HL-60/S4 treated with phorbol 12-myristate 13-acetate at 8.2 ng/mL for 4 days and 3 days (cell line): ENCODE data around the gene TNFSF13B.
"Not testable (repeated sequence)": the region's sequence is repeated elsewhere in the genome, so short reads cannot be mapped to it uniquely, and the experiment has no call there.

Source experiments
- in situ Hi-C: fragments of 300-500 bp; cut with MboI; formaldehyde crosslinking; loops from 2 replicates; pipeline ENCODE4 v1.15.0; 2022; ENCODE audit warnings: low sequenced_read_pairs

Gene TNFSF13B

DNA sequence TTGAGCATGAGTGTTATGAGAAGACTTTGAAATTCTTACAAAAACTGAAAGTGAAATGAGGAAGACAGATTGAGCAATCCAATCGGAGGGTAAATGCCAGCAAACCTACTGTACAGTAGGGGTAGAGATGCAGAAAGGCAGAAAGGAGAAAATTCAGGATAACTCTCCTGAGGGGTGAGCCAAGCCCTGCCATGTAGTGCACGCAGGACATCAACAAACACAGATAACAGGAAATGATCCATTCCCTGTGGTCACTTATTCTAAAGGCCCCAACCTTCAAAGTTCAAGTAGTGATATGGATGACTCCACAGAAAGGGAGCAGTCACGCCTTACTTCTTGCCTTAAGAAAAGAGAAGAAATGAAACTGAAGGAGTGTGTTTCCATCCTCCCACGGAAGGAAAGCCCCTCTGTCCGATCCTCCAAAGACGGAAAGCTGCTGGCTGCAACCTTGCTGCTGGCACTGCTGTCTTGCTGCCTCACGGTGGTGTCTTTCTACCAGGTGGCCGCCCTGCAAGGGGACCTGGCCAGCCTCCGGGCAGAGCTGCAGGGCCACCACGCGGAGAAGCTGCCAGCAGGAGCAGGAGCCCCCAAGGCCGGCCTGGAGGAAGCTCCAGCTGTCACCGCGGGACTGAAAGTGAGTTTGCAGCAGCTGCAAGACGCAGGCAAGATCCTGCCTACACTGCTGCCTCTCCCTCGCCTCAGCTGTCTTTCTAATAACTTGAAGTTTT, at the start of gene TNFSF13B:
TSS of gene TNFSF13B (plus strand) at position 118 of the 728 bp plus-strand sequence. CDS start at position 296, 178 bp downstream.
- in situ Hi-C loops = no loop called here

DNA sequence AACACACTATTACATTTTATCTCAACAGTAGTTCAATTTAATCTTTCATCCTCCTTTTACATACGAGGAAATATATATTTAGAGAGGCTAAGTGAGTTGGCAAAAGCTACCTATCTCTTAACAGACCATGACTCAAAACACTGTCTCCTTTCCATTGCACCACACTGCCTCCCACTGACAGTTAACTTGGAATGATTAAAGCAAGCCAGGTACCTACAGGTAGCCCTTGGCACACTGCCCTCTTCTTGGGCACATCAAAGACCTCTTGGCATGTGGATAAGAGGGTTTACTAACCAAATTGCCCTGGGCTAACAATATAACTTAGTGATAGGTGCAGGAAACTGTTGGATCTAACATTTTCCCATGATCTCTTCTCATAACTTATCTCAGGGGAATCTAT, 49.5 kb upstream of the TNFSF13B start:
- in situ Hi-C loops = no loop called here

GRCh38 chr13:108223687-108224503, 45.6 kb upstream of the TNFSF13B start:
- in situ Hi-C loops = no loop called here

DNA sequence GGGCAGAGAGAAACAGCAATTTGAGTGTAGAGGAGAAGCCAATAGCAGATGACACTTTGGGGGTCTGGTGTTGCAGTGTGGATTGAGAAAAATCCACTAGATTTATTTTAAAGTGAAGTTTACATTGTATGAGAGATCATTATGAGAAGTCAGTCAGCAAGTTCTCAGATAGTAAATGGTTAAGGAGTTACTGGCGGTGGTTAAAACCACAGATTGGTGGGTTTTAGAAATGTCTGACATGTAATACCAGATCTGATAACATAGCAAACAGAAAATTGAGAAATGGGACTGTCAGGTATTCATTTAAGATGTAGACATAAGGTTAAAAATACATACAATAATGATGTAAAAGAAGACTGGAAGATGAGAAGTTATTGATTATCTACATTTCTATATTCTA, 44.1 kb upstream of the TNFSF13B start:
- in situ Hi-C loops = no loop called here

GRCh38 chr13:108226184-108226583, 43.3 kb upstream of the TNFSF13B start:
- in situ Hi-C loops = no loop called here

GRCh38 chr13:108227651-108228272, 41.8 kb upstream of the TNFSF13B start:
- in situ Hi-C loops = no loop called here

GRCh38 chr13:108230377-108230776, 39.1 kb upstream of the TNFSF13B start:
- in situ Hi-C loops = no loop called here

DNA sequence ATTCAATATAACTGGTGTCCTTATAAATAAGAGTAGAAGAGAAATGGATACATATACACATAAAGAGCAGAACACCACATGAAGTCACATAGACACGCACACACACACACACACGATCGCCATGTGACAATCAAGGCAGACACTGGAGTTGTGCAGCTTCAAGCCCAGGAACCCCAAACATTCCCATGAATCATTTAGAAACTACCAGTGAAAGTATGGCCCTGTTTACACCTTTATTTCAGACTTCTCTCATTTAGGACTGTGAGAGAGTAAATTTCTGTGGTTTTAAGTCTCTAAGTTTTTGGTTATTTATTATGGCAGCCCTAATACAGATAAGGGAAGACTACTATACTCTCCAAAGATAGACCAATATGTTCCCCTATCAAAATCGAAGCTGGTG, 20.4 kb upstream of the TNFSF13B start:
- in situ Hi-C loops = no loop called here

- in situ Hi-C loops = no loop called here
Measured at GRCh38 chr13:108257248-108257647, 12.3 kb upstream of the TNFSF13B start.

DNA sequence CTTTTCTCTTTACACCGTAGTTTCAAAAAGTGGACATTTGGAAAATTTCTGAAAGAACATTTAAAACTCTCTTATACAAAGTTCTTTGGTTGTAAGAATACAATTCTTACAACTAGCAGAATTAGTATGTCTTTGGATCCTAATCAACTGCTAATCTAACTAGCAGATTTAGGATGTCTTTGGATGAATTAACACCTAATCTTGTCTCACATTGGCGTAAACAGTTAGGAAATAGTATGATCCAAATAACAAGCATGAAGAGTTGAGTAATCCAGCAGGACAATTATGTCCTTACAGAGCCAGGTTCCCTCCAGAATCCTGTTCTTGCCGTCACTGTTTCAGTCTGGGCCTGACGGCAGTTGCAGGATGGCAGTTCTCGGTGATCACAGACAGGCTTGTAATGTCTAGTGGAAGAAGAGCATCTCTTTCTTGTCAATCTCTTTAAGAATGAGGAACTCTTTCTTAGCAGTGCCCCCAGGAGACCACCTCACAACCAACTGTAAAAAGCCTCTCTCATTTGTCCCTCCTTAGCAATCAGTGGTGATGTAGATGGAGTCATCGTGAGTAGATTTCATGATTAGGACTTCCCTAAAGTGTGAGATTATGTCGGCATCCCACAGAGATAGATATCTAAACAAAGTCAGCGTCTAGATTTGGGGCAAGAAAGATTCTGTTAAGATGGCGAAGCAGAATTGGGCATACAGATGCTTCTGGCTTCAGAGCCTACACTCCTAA, 5.7 kb upstream of the TNFSF13B start:
- in situ Hi-C loops = no loop called here

GRCh38 chr13:108266321-108266990, 3.1 kb upstream of the TNFSF13B start:
- in situ Hi-C loops = no loop called here

- in situ Hi-C loops = no loop called here
Measured at GRCh38 chr13:108267347-108267746, 2.2 kb upstream of the TNFSF13B start.

GRCh38 chr13:108267855-108268254, 1.7 kb upstream of the TNFSF13B start:
- in situ Hi-C loops = not testable (repeated sequence)

- in situ Hi-C loops = no loop called here
Measured at GRCh38 chr13:108268466-108269112, 929 bp upstream of the TNFSF13B start.

DNA sequence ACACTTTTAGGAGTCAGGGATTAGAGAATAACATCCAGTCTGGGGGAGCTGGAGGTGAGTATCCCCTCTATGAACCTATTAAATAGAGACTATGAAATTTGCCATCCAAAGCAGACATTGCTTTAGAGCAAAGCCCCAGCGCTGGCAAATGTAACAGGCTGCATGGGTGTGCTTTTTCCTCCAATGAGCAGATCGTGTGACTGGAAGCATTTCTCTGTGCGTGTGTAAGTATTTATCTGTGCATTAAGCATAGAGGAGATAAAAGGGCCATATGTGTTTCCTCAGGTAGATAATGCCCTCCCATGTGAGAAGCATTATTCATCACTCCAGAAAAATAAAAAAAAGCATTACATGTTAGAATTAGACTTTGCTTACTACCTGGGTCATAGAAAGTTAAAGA, 924 bp downstream of the TNFSF13B start:
- in situ Hi-C loops = no loop called here

- in situ Hi-C loops = no loop called here
Measured at GRCh38 chr13:108272333-108272732, 2.8 kb downstream of the TNFSF13B start.

DNA sequence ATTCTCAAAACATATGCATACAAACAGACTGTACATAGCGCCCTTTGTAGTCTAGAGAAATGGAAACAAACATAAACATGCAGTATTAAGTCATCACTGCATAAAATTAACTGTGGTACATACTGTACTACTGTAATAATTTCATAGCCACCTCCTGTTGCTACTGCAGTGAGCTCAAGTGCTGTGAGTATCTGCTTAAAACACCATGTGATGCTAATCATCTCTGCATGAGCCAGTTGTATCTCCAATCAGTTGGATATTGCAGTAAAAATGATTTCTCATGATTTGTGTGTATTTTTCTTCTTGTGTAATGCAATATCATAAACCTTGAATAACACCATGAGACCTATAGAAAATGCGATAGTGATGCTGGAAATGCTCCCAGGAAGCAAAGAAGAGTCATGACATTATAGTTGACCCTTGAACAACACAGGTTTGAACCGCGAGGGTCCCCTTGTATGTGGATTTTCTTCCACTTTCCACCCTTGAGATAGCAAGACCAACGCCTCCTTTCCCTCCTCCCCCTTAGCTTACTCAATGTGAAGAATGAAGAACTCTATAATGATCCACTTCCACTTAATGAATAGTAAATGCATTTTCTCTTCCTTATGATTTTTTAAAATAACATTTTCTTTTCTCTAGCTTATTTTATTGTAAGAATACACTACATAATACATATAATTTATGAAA, 4.1 kb downstream of the TNFSF13B start:
- in situ Hi-C loops = no loop called here

DNA sequence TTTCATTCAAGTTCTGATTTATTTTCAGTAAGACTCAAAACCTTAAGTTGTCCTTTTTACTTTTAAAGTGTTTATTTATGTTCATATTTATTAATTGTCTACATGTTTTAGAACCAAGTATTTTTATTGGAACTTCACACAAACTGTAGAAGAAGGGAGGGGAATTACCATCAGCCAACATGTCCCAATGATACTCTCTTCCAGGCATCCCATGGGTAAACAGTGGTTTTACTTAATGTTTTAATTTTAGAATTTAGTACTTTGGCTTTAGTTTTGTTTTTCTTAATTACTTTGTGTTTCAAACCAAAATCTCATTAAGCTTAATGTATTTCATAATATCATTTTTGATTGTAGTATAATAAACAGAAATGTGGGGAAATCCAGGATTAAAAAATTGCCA, 5.2 kb downstream of the TNFSF13B start:
- in situ Hi-C loops = no loop called here

- in situ Hi-C loops = no loop called here
Measured at GRCh38 chr13:108276060-108276459, 6.5 kb downstream of the TNFSF13B start.
